HG02973 (cell line): ENCODE measurements around the gene GALNT2.

Source experiments
- ATAC-seq: cut with Tn5 transposase; IDR thresholded peaks from one replicate; pipeline ENCODE4 v1.9.1; 2021; ENCODE audit warnings: moderate library complexity; ENCODE audit not compliant: unreplicated experiment

Gene GALNT2

GRCh38 chr1:230125640-230126528 lies 58.8 kb downstream of the GALNT2 start:
- no peak for ATAC-seq

- ATAC-seq: no peak
These were observed 59.6 kb downstream of the GALNT2 start for GRCh38 chr1:230126529-230127104.

GRCh38 chr1:230127105-230128054 lies 60.3 kb downstream of the GALNT2 start:
- ATAC-seq: no peak

- no peak for ATAC-seq
These were observed 61.7 kb downstream of the GALNT2 start for GRCh38 chr1:230128569-230129285.

- ATAC-seq: no peak
These were observed 62.3 kb downstream of the GALNT2 start for GRCh38 chr1:230129341-230129740.

- ATAC-seq: no peak
These were observed 63.3 kb downstream of the GALNT2 start for GRCh38 chr1:230130172-230130944.

- ATAC-seq: no peak
These were observed 64.4 kb downstream of the GALNT2 start for GRCh38 chr1:230131457-230131856.

GRCh38 chr1:230132758-230133157 lies 65.7 kb downstream of the GALNT2 start:
- no peak for ATAC-seq

GRCh38 chr1:230135726-230136125 lies 68.7 kb downstream of the GALNT2 start:
- ATAC-seq: no peak

- ATAC-seq: no peak
These were observed 69.7 kb downstream of the GALNT2 start for GRCh38 chr1:230136453-230137336.

GRCh38 chr1:230137337-230137815 lies 70.3 kb downstream of the GALNT2 start:
- ATAC-seq: no peak

GRCh38 chr1:230138561-230139239 lies 71.7 kb downstream of the GALNT2 start:
- ATAC-seq: no peak

GRCh38 chr1:230139315-230139714 lies 72.3 kb downstream of the GALNT2 start:
- ATAC-seq: no peak

GRCh38 chr1:230139741-230140140 lies 72.7 kb downstream of the GALNT2 start:
- no peak for ATAC-seq

- ATAC-seq: no peak
These were observed 73.4 kb downstream of the GALNT2 start for GRCh38 chr1:230140221-230141020.

GRCh38 chr1:230141021-230141648 lies 74.1 kb downstream of the GALNT2 start:
- ATAC-seq: no peak
